Fibroblast of skin of back (primary cell): ENCODE measurements around the gene LCN1.
"Not testable (repeated sequence)": the region's sequence is repeated elsewhere in the genome, so short reads cannot be mapped to it uniquely, and the experiment has no call there.

Experiments used
- DNase-seq: peaks from one replicate; pipeline ENCODE4 v3.0.0-alpha.2; 2013

Gene LCN1

DNA sequence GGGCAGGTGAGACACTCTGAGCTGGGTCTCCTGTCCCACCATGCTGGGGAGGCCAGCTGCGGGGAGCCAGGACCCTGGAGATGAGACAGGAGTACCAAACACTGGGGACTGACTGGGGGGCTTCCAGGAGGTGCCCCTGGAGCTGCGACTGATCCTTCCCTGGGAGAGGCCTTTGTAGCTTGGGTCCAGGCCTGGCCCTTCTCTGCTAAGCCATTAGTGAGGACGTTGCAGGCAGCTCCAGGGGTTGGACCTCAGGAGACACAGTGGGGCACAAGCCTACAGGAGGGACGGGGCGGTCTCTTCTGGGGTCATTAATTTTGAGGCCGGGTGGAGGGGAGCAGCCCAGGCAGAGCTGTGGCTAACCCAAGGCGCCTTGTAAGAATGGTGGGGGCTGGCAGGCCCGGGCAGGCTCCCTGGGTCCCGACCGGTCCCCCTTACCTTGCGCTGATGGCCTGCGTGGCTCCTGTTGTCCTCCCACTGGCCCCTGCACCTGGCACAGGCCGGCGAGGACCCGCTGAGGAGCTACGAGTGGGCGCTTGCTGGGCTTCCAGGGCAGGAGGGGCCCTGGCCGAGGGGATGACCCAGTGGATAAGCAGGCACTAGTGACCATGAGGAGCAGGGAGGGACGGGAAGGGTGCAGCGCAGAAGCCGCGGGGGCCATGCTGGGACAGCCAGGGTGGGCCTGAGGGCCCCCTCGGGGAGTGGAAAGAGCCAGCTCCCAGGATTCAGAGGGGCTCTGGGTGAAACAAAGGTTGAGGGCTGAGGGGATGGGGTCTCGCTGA, 15.6 kb upstream of the LCN1 start:
- no peak for DNase-seq

DNA sequence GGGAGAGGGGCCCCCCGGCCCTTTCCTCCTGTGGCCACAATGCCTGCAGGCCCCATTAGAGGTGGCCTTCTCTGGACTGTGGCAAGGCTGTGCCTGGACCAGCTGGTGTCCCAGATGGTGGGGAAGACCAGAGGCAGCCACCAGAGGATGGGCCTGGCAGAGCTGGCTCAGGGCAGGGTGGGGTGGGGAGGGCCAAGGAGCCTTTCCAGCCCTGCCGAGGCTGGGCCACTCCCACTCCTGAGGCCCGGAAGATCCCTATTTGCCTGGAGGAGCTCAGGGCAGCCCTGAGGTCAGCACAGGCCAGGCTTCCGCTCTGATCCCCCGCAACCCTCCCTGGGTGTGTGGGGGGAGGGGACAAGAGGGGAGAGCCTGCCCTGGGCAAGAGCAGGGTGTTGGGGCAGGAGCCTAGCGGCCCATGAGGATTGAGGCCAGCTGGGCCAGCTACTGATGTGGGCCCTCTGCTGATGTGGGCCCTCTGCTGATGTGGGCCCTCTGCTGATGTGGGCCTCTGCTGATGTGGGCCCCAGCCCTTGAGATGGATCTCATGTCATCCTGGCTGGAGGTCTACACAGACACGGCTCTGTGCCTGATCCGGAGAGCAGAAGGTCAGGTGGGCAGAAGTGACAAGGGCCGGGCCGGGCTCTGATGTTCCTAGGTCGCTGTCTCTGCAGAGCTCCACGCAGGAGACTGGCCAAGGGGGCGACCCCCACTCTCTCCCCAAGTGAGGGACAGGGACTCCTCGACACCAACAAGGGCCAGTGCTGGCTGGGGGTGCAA, 14.7 kb upstream of the LCN1 start:
- no peak for DNase-seq

DNA sequence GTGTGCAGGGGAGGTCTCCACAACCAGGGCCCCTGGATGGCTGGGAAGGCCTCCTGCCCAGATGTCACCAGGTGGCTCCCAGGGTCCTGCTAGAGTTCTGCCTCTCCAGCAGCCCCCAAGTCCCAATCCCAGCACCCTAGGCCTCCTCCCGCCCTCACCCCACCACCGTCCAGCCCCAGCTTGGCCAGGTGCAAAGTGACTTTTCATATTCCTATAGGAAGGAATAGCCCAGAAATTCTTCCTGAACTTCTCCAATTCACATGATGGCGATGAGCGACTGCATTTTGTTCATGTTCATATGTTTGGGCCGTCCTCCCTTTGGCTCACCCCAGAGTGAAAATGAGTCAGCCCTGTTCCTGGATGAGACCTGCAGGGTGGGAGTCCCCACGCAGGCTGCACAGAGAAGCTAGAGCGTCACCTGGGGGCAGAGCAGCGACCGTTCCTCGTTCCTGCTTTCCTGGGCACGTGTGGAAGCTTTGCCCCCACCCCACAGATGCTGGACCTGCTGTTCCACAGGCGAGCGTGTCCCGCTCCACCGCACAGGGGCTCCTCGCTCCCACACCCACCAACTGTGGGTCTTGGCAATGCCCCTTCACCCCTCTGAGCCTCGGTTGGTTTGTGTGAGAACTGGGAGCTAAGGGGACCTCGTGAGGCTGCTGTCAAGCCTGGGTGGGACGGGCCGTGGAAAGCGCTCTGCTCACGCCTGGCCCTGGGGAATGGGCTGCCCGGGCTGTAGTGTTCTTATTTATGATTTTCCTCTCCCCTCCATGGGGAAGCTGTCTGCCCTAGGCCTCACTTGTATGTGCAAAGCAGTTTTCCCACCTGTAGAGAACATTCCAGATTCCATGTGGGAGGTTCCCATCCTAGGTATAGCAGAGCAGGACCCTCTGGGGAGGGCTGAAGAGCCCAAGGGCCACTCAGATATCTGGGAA, 13.9 kb upstream of the LCN1 start:
- DNase-seq, result no peak

DNA sequence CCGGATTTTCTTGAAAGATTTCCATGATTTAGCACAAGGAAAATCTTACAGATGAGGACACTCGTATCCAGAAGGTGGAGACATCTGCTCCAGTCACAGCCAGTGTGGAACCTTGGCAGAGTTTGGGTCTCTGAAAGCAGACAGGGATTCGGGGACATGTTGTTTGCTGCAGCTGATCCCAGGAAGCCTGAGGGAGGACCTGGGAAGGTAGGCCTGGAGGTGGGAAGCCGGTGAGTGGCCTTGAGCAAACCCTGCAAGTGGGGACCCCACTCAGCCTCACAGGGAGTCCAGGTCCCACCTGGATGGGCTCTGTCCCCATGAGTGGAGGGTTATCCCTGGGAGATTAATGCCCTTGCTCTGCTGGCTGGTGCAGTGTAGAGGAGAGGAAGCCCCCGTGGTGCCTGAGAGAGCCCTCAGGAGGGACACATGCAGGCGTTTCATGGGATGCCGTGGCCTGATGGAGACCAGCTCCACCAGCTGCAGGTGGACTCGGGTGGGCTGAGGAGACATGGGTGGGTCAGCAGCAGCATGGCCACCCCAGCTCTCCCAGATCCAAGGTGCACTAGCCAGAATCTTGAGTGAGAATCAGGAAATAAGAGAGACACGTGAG, 12.9 kb upstream of the LCN1 start:
- no peak for DNase-seq

DNA sequence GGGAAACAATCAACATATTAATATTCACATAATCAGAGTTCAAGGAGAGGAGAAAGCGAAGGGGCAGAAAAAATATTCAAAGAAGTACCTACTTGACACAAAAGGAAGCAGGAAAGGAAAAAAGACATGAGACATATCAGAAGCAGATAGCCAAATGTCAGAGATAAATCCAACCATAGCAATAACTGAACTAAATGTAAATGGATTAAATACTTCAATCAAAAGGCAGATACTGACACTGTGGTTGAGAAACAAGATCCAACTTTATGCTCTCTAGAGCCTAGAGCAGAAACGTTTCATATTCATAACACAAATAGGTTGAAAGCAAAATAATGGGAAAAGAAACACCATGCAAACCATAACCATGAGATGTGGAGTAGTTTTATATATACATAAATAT, 11.8 kb upstream of the LCN1 start:
- DNase-seq, result no peak

DNA sequence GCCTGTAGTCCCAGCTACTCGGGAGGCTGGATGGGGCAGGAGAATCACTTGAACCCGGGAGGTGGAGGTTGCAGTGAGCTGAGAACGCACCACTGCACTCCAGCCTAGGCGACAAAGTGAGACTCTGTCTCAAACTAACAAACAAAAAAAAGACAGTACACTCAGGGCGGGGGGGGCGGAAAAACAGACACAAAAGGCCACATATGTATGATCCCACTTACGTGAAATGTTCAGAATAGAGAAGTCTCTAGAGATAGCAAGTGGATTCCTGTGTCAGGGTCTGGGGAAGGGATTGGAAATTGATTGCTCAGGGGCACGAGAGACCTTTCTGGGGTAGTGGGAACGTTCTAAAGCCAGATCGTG, 9.0 kb upstream of the LCN1 start:
- no peak for DNase-seq

DNA sequence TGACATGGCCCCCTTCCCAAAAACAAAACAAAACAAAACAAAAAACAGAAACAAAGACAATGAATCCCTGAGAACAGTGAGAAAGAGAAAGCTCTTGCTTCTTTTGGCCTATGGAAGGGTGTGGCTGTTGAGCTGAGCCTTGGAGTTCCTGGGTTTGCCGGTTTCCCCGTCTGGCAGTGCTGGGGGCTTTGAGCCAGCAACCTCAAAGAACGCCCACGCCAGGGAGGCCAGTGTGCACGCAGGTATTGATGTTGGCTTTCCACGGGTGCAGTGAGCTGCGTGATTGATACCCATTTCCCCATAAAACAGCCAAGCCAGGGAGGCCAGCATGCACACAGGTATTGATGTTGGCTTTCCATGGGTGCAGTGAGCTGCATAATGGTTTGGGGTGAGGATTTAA, 8.3 kb upstream of the LCN1 start:
- DNase-seq, result no peak

DNA sequence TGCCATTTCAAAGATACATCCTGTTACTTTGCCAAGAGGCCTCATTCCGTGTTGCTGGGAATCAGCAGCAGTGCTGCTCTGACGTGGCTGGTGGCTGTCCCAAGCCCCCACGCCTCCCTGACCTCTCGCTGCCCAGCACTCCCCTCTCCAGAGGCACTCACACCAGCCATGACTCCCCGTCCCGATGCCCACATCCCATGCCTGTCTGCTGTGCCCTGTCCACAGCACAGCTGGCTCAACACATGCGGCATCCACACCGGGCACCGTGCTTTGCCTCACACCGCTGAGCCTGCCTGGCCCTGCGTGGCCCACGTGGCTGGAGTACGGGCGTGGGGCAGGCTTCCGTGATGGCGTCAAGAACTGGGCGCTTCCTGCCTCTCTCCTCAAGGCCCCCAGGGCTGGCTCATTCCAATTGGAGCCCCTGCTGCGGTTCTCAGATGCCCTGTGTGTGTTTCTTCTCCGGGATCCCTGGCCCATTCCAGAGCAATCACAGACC, 7.8 kb upstream of the LCN1 start:
- no peak for DNase-seq

DNA sequence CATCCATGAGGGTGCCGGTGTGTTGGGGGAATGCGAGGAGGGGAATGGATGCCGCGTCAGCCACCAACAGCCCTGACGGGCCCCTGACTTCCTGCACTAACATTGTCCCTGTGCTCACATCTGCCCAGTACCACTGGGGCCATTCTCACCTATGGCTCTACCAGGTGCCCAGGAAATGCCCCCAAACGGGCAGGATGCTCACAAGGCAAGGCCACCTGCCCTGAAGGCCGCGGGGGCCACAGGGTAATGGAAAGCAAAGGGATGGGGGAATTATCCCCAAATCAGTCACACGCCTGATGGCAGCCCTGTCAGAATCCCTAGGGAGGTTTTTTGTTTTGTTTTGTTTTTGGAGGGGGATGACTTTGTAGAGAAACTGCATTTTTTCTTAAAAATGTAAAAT, 7.3 kb upstream of the LCN1 start:
- DNase-seq, result not testable (repeated sequence)

DNA sequence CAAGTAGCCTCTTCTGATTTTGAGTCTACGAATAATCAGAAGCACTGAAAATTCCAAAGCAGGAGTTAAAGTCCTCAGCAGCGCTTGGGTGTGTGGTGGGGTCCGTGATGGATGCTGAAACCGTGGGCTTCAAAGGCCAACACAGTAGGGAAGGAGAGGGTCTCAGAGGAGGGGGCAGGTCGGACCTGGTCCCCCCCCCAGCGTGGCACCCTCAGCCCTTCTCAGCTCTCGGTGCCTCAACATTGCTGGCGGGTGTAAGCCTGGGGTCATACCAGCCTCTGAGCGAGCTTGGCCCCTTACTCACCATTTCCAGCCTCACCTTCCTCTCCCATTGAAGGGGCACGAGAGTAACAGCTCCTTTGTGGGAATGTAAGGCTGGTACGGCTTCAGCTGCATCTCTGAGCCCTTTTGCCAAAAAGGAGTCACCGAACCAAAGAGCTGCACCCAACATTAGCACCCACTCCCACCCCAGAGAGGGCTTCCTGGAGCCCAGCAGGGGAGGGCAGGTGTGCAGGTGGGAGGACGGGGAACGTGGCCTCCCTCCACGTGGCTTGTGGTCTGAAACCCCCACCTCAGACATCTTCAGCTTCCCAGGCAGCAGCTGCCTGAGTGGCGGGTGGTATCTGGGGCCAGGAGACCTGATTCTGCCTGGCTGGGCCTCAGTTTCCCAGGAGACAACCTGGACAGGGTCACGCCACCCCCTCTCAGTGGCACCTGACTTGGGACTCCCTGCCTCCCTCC, 6.7 kb upstream of the LCN1 start:
- DNase-seq, result no peak

DNA sequence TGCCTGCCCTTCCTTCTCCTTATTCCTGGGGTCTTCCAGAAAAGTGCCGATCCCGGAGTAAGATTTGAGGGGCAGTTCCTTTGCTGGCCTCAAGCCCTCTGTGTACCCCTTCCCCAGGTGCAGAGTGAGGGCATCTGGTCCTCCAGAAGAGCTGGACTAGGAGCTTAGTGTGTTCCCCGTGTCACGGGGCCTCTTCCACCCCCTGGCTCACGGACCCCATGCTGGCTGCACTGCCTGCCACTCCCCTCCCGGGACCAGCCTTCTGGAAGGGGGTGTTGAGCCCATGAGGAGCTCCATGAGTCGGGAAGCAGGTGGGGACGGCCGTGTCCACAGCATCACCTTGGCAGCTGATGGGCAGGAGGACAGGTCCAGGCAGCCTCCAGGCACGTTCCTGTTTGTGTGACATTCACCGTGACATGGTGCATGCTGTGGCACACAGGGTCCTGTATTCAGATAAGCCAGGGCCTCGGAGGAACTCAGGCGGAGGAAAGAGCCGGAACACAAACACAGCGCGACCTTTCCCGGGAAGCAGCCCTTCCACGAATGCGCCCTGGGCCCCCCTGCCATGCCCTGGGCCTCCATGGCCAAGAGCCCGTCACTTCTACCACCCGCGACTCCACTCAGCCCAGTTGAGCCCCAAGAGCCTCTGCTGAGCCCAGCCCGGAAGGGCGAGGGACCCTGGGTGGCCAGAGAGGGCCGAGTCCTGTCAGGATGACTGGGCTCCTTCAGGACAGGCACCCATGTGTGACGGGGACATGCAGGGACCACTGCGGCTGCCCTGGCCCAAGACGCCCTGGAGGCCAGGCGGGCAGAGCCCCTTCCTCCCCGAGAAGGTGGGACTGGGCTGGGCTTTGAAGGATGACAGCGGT, 5.9 kb upstream of the LCN1 start:
- DNase-seq, result no peak

DNA sequence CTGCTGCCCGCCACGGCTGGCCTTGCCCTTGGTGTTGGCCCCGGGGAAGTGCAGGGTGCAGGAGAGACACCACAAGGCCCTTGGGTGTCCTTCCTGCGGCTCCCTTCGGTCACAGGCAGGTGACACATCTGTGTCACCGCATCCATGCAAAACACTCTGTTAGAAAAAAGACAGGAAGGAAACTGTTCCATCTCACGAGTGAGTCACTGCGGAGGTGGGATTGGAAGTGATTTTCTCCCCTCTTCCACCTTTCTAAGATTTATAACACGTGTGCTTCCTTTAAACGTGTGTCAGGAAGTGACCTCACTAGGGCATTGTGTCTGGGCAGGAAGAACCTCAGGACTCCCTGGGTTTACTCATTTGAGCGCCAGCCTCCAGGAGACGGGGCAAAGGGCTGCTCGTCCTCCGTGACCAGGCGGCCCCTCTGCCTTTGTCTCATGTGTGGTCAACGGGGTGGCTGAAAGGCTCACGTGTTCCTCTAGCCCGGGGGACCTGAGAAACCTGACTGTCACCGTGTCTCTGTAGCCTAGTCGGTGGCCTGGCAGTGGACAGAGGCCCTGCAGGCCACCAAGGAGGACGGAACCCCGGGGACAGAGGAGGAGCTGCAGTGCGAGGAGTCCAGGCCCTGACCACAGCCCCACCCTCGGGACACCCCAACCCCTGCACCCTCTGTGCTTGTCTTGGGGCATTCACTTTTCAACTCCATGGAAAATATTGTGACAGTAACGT, 4.9 kb upstream of the LCN1 start:
- no peak for DNase-seq

DNA sequence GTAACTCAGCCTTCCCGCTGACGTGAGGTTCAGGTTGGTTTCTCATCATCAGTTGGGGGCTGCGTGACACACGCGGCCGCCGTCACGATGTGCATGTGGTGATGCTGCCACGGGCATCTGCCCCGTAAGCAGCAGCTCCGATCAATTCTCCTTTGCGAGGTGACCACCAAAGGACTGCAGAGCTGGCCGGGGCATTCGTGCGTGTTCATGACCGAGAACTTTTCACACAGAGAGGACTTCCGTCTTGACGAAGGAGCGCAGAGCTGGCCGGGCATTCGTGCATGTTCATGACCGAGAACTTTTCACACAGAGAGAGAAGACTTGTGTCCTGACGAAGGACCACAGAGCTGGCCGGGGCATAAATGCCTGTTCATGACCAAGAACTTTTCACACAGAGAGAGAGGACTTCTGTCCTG, 3.8 kb upstream of the LCN1 start:
- DNase-seq, result no peak

DNA sequence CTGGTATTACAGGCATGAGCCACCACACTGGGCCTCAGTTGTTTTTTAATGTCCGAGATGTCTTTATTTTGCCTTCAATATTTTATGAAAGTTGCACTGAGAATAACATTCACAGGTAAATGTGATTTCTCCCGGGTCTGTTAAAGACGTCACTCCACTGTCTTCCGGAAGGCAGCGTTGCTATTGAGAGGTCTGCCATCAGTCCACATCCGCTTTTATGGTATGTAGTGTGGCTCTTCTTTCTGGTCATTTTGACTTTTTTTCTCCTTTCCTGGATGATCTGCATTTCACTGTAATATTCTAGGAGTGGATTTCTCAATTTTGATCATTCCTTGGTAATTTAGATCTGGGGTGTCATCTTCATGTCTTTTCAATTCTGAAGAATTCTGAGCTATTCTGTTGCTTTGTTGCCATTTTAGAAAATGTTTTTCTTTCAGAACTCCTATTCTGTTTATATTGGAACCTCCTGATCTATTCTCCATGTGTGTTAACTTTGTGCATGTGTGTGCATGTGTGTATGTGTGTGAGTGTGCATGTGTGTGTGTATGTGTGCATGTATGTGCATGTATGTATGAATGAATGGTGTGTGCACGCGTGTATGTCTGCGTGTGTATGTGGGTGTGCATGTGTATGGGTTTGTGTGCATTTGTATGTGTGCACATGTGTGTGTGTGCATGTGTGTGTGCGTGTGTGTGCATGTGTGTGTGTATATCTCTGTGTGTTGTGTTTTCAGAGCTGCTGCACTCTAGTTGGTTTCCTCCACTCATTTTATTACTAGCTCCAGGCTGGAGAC, 1.9 kb upstream of the LCN1 start:
- no peak for DNase-seq

DNA sequence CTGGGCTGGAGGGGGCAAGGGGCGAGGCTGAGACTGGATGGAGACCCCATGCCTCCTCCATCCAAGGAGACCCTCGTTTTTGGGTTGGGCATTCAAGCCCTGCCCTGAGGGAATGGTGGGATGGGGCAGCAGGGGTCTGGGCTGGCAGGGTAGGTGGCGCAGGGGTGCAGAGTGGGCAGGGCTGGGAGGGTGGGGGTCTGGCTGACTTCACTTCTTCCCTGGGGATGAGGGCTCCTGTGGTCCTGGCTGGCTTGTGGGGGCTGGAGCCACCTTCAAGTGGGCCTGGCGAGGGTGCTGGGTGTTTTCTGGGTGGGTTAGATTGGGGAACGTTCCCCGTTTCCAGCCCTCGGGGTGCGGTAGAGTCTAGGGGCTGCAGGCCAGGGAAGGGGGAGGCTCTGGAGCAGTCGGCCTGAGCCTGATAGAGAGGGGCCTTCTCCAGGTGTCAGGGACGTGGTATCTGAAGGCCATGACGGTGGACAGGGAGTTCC, 412 bp downstream of the LCN1 start:
- DNase-seq, result no peak

DNA sequence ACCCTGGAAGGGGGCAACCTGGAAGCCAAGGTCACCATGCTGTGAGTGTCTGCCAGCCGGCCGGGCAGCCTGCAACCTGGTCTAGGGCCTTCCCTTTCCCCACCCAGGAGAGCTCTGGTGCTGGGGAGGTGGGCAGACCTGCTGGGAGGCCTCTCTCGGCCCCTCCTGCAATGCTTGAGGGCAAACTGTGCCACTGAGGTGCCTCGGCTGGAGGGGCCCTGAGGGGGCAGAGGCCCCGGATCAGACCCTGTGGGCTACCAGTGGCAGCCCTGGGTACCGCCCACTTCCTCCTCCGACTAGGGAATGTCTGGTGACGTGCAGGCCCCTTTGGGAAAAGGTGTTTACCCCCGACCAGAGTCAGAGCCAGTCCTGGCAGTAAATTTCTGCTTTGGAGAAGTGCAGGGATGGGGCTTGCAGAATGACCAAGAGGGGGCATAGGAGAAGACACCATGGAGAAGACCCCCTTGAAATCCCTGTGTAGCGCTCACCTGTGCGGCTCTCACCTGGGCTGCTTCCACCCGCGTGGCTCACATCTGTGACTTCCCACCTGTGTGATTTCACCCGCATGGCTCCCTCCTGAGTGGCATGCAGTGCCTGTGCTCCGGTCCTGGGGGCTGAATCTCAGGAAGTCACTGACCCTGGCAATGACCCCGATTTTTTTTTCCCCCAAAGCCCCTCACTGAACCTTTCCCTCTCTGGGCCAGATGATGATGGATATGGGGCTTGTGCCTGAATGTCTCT, 1.1 kb downstream of the LCN1 start:
- DNase-seq, result no peak

DNA sequence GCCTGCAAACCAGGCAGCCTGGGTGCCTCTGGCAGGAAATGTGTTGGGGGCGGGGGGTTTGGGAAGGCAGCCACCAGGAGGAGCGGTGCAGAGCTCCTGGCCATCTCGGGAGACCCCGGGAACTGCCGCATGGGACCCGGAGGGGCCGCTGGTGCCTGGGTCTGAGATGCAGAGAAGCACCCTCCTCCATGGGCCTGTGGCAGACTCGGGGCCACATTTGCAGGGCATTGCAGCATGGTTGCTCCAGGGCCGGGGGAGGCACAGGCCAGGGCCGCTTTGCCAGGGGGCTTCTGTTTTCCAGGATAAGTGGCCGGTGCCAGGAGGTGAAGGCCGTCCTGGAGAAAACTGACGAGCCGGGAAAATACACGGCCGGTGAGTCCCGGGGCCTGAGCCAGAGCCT, 1.7 kb downstream of the LCN1 start:
- DNase-seq, result no peak

DNA sequence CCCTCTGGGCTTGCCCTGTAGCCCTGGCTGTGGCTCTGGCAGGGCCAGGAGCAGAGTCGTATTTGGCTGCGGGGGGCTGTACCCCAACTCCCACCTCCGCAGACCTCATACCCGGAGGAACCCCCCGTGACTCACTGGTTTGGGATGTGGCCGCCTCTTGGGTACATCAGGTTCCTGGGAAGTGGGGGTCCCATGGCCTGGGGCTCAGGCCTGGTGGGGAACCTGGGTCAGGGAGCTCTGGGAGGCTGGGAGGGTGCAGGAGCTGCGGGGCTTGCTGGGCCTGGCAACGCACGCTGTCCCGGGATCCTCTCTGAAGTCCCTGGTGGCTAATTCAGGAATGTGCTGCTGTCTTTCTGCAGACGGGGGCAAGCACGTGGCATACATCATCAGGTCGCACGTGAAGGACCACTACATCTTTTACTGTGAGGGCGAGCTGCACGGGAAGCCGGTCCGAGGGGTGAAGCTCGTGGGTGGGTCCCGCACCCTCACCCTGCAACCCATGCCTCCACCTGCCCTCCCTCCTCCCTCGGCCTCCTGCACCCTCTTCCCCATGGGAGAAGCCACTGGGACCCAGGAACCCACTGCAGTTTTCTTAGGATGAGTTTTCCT, 2.4 kb downstream of the LCN1 start:
- DNase-seq, result no peak
